IPS-18a (cell line): Measurements from ENCODE around the gene CTDSP2.
"Not testable (repeated sequence)": the region's sequence is repeated elsewhere in the genome, so short reads cannot be mapped to it uniquely, and the experiment has no call there.

Experiments
- H3K27ac ChIP-seq: one replicate; pipeline ENCODE4 v1.5.1; 2013; ENCODE audit warnings: low read length
- H3K27me3 ChIP-seq: one replicate; pipeline ENCODE4 v1.6.1; 2013; ENCODE audit warnings: mild to moderate bottlenecking, low read length; ENCODE audit not compliant: control insufficient read depth, insufficient read depth
- H3K36me3 ChIP-seq: one replicate; pipeline ENCODE4 v1.6.1; 2013; ENCODE audit warnings: low read depth, low read length; ENCODE audit not compliant: control insufficient read depth
- H3K4me1 ChIP-seq: one replicate; pipeline ENCODE4 v1.6.1; 2013; ENCODE audit warnings: low read depth, low read length; ENCODE audit not compliant: control insufficient read depth
- H3K4me3 ChIP-seq: one replicate; pipeline ENCODE4 v1.5.1; 2013; ENCODE audit warnings: low read length
- H3K9ac ChIP-seq: one replicate; pipeline ENCODE4 v1.6.1; 2013; ENCODE audit warnings: mild to moderate bottlenecking, low read length, moderate library complexity
- H3K9me3 ChIP-seq: one replicate; pipeline ENCODE4 v1.6.1; 2013; ENCODE audit warnings: low read depth, low read length; ENCODE audit not compliant: control insufficient read depth

The CTDSP2 gene

DNA sequence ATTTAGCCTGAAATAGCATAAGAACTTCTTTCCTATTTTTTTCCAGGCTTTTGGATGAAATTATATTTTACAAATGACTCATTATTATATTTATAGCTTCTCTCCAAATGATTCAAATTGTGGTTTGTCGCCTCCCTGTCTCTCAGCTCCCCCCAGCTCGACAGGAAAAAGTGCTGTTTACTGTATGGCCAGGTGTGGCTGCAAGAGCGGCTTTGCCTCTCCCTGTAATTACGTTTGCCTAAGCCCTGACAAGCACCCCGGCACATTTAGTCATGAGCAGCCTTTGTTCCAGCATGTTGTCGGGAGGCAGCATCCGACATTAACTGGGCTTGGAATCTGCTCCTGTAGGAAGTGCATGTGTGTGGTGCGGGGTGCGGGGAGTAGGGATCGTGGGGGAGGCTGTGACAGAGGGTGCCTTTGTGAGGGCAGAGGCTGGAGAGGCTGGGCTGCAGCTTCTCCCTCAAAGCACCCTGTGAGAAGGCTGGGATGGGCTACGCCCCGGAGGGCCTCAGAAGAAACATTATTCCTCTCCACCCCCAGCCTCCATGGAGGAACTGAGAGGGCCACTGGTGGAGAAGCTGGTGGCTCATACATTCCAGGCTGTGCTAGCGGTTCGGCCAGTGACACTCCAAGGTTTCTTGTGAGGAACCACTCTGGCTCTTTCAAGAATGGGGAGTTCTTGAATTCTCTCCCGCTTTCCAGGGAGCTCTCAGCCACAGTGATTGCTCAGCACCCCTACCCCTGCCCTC lies 42.1 kb upstream of the CTDSP2 start:
- no peaks in the 10 kb centered on the region for H3K9me3 ChIP-seq
- H3K27ac ChIP-seq = no peak overlapping the region
- no peak overlapping the region for H3K4me3 ChIP-seq
- no peak overlapping the region for H3K9ac ChIP-seq
- H3K36me3 ChIP-seq = no peaks in the 10 kb centered on the region
- no peaks in the 10 kb centered on the region for H3K27me3 ChIP-seq
- peaks cover 15% of the 10 kb centered on the region for H3K4me1 ChIP-seq

DNA sequence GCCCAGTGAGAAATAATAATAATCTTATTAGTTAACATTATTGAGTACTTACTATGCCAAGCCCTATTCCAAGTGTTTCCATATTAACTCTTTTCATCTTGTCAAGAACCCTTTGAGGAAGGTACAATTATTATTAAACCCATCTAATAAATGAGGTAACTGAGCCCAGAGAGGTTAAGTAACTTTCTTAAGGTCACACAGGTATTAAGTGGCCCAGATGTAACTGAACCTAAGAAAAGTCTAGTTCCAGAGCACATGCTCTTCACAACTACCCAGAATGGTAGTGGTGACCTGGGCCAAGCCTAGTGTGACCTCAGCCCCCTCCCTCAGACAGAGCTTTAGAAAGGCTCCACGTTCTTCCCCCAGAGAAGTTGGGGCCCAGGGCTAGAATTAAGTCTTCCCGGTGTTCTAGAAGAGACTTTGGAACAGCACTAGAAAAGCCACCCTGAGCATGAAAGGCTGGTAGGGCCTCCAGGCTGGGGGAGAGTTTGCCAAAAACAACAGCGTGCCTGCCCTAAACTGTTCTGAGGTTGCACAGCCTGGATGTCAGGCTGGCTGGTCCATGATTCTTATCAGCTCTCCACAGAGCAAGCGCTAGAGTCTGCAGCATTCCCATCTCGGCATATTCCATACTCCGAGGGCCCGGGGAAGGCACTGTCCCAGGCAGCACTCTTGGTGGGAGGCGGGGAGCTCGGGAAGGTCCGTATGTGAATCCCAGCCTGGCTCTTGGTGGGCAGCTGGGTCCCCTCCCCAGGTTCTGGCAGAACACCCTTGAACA lies 41.3 kb upstream of the CTDSP2 start:
- Histone ChIP-seq H3K9me3 (no peaks in the 10 kb centered on the region), H3K4me3 (no peak overlapping the region), H3K27ac (no peak overlapping the region), H3K4me1 (peaks cover 15% of the 10 kb centered on the region), H3K27me3 (no peaks in the 10 kb centered on the region), H3K9ac (no peak overlapping the region), H3K36me3 (no peaks in the 10 kb centered on the region)

DNA sequence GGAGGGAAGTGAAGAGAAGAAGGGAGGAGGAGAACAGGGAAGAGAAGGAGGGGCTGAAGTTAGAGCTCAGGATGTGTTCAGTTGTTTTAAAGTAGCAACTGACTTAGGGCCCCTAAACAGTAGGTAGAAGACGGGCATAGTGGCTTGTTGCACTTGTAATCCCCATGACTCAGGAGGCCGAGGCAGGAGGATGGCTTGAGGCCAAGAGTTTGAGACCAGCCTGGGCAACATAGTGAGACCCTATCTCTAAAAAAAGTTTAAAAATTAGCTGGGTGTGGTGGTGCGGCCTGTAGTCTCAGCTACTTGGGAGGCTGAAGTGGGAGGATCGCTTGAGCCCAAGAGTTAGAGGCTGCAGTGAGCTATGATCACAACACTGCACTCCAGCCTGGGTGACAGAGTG lies 40.4 kb upstream of the CTDSP2 start:
- H3K27me3 ChIP-seq, H3K27ac ChIP-seq, H3K9ac ChIP-seq, H3K9me3 ChIP-seq, H3K36me3 ChIP-seq, H3K4me3 ChIP-seq: not testable (repeated sequence)
- H3K4me1 ChIP-seq = peaks cover 15% of the 10 kb centered on the region

DNA sequence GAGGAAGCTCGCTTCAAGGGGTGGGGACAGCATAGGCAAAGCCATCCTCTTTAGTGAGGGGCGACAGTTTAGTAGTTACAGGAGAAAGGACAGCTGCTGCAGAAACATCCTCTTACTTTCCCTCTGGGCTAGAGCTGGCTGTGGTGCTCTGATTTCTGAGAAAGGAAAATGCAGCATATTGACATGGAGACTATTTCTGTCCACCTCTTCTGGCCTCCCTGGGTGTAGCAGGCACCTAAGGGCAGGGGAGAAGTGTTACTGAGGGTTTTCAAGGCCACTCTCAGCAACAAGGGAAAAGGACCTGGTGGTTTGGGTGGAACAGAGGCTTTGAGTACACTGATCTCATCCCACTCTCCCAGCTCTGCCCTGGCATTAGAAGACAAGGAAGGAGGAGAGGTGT lies 40.0 kb upstream of the CTDSP2 start:
- H3K27ac ChIP-seq = no peak overlapping the region
- no peaks in the 10 kb centered on the region for H3K36me3 ChIP-seq
- no peak overlapping the region for H3K9ac ChIP-seq

DNA sequence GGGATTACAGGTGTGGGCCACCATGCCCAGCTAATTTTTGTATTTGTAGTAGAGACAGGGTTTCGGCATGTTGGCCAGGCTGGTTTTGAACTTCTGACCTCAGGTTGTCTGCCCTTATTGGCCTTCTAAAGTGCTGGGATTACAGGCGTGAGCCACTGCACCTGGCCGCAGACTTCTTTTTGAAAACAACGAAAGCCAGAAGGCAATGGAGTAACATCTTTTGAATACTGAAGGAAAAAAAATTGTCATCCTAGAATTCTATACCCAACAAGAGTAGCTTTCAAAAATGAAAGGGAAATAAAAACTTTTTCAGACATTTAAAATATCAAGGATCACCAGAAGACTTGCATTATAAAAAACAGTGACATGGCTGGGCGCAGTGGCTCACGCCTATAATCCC lies 38.7 kb upstream of the CTDSP2 start:
- no peak overlapping the region for H3K9ac ChIP-seq
- no peak overlapping the region for H3K4me3 ChIP-seq
- H3K9me3 ChIP-seq = no peaks in the 10 kb centered on the region
- no peaks in the 10 kb centered on the region for H3K27me3 ChIP-seq
- no peaks in the 10 kb centered on the region for H3K36me3 ChIP-seq
- H3K27ac ChIP-seq = no peak overlapping the region
- peaks cover 15% of the 10 kb centered on the region for H3K4me1 ChIP-seq

More for the DNA sequence above, 40.0 kb upstream of the CTDSP2 start:
- no peaks in the 10 kb centered on the region for H3K9me3 ChIP-seq
- H3K4me3 ChIP-seq = no peak overlapping the region
- H3K4me1 ChIP-seq = peaks cover 15% of the 10 kb centered on the region
- no peaks in the 10 kb centered on the region for H3K27me3 ChIP-seq

DNA sequence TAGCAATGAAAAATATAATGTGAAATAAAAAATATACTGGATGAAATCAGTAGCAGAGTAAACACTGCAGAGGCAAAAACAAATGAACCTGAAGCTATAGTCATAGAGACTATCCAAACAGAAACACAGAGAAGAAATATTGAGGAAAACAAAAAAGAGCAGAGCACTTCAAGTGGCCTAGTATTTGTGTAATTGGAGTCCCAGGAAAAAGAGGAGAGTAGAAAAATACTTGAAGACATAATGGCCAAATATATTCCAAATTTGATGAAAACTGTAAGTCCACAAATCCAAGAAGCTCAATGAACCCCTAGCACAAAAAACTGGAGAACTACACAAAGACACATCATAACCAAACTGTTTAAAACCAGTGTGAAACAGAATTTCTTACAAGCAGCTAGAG lies 37.2 kb upstream of the CTDSP2 start:
- H3K4me3 ChIP-seq = no peak overlapping the region
- H3K9ac ChIP-seq = no peak overlapping the region

DNA sequence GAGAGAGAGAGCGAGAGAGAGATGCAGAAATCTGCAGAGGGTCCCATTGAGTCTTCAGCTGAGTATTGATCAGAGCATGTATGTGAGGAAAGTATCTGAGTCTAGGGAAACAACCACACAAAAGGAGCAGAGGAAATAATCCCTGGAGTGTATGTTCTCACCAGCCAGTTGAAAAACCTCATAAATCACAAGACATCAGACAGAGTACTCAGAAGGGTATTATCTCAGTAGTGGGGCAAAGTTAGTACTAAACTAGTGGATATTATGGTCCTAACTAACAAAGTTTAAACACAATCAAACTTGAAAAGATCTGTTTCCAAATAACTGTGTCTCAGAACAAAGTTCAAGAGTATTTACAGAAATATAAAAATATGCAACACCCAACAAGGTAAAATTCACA lies 36.5 kb upstream of the CTDSP2 start:
- Histone ChIP-seq H3K9ac (no peak overlapping the region), H3K4me1 (peaks cover 3% of the 10 kb centered on the region), H3K9me3 (no peaks in the 10 kb centered on the region), H3K27me3 (no peaks in the 10 kb centered on the region), H3K27ac (no peak overlapping the region), H3K36me3 (no peaks in the 10 kb centered on the region), H3K4me3 (no peak overlapping the region)

More for the DNA sequence above, 37.2 kb upstream of the CTDSP2 start:
- H3K9me3 ChIP-seq = no peaks in the 10 kb centered on the region
- H3K27ac ChIP-seq = no peak overlapping the region
- peaks cover 9% of the 10 kb centered on the region for H3K4me1 ChIP-seq
- H3K27me3 ChIP-seq = no peaks in the 10 kb centered on the region
- H3K36me3 ChIP-seq = no peaks in the 10 kb centered on the region

DNA sequence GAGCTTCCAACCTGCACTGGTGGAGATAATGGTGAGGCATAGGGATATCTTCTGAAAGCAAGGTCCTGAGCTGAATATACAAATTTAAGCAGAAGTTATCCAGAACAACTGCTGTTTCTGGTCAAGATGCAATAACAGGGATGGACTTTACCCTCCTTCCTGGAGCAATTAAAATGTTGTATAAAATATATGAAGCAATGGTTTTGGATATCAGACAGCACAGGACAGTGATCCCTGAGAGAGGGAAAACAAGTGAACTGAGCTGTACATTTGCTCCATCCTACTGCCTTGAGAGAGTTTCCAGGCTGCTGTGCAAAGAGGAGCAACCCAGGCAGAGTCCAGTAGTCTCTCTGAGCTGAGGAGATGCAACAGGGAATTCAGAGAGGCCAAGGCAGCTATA lies 36.0 kb upstream of the CTDSP2 start:
- no peaks in the 10 kb centered on the region for H3K4me1 ChIP-seq
- H3K36me3 ChIP-seq = no peaks in the 10 kb centered on the region
- H3K9ac ChIP-seq = no peak overlapping the region
- no peaks in the 10 kb centered on the region for H3K27me3 ChIP-seq
- H3K4me3 ChIP-seq = no peak overlapping the region
- no peaks in the 10 kb centered on the region for H3K9me3 ChIP-seq
- no peak overlapping the region for H3K27ac ChIP-seq

DNA sequence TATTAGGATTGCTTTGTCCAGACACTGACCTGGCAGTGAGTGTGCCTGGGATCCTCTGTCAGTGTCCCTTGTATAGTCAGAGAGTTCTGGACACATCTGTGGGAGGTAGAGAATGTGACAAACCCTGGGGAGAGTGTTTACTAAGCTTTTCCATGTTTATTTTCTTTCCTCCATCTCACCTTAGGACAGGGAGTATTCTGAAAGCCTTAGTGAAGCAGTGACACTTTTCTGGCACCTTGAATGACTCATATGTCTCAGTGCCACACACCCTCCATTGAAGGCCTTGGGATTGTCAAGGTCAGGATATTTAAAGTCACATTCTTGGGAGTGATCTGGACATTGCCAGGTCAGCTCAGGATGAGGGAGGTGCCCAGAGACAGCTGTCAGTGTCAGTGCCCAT lies 34.9 kb upstream of the CTDSP2 start:
- no peak overlapping the region for H3K9ac ChIP-seq
- no peaks in the 10 kb centered on the region for H3K27me3 ChIP-seq
- no peak overlapping the region for H3K4me3 ChIP-seq
- no peaks in the 10 kb centered on the region for H3K9me3 ChIP-seq
- no peaks in the 10 kb centered on the region for H3K4me1 ChIP-seq
- H3K36me3 ChIP-seq = no peaks in the 10 kb centered on the region
- no peak overlapping the region for H3K27ac ChIP-seq

DNA sequence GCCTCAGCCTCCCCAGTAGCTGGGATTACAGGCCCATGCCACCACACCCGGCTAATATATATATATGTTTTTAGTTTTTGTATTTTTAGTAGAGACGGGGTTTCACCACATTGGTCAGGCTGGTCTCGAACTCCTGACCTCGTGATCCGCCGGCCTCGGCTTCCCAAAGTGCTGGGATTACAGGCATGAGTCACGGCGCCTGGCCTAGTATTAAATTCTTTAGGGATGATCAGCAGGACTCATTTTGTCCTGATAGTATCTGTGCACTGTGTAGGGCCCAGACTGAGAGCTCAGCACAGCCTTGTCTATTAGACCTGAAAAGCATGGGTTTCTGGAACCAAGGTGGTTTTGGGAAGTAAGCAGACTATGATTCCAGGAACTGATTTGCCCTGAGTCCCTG lies 34.5 kb upstream of the CTDSP2 start:
- H3K4me1 ChIP-seq, H3K9ac ChIP-seq, H3K9me3 ChIP-seq, H3K36me3 ChIP-seq, H3K4me3 ChIP-seq, H3K27ac ChIP-seq, H3K27me3 ChIP-seq: not testable (repeated sequence)

DNA sequence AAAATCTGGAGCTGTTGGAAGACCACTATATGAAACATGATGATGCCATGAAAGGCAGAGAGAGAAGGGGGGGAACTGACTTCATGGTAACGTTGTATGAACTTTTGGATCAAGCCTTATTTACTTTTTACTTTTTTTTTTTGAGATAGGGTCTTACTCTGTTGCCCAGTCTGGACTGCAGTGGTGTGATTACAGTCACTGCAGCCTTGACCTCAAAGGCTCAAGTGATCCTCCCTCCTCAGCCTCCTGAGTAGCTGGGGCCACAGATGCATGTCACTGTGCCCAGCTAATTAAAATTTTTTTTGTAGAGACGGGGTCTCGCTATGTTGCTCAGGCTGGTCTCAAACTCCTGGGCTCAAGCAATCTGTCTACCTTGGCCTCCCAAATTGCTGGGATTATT lies 31.3 kb upstream of the CTDSP2 start:
- Histone ChIP-seq H3K9me3 (no peaks in the 10 kb centered on the region), H3K4me3 (no peak overlapping the region), H3K4me1 (no peaks in the 10 kb centered on the region), H3K27ac (no peak overlapping the region), H3K27me3 (no peaks in the 10 kb centered on the region), H3K9ac (no peak overlapping the region), H3K36me3 (no peaks in the 10 kb centered on the region)
